GM19397 (cell line): ENCODE measurements around the gene KANK2.

Experiments used
- ATAC-seq: cut with Tn5 transposase; IDR thresholded peaks from one replicate; pipeline ENCODE4 v1.9.1; 2021; ENCODE audit warnings: mild to moderate bottlenecking, moderate library complexity; ENCODE audit not compliant: unreplicated experiment

The KANK2 gene

GRCh38 chr19:11197291-11198174, at the start of gene KANK2:
TSS of gene KANK2 (minus strand) at chr19:11197545. CDS start at chr19:11194511, 3,034 bp downstream.
- ATAC-seq: peak; percentile 64

DNA sequence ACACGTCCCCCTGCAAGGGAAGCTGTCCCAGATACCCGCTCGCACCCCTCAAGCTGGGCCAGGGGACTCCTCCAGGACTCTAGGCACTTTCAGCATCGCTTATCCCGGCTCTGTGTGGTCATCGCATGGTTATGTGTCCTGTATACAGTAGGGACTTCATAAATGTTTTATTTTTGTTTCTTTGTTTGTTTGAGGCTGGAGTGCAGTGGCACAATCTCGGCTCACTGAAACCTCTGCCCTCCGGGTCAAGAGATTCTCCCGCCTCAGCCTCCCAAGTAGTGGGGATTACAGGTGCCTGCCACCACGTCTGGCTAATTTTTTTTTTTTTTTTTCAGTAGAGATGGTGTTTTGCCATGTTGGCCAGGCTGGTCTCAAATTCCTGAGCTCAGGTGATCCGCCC, 49.6 kb upstream of the KANK2 start:
- ATAC-seq: no peak

DNA sequence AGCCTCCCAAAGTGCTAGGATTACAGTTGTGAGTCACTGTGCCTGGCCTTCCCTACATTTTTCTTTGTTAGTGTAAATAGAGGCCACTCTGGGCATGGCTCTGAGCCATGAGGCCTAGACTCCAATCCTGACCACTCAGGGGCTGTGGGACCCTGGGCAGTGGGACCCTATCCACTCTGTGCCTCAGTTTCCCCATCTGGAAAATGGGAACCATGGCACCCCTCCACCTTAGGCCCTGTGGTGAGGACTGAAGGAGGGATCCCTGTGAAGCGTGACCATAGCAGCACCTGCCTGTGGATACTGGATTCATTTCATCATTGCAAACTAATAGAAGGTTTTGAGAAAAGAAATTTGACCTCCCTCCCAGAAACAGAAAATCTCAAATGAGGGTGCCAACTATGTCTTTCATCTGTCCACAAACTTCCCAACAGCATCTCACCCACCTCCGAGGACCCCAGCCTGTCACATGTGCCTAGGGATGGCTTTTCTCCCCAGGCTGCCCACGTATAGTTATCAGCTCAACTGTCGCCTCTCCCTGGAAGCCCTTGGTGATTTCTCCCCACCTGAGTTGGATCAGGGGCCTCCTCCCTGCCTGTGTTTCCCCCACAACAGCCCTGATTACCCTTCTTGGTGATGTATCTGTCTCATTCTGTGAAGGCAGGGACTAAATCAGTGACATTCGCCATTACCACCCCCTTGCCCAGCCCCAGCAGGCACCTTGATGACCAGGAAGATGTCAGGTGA, 47.7 kb upstream of the KANK2 start:
- no peak for ATAC-seq

GRCh38 chr19:11243798-11244169, 46.4 kb upstream of the KANK2 start:
- no peak for ATAC-seq

DNA sequence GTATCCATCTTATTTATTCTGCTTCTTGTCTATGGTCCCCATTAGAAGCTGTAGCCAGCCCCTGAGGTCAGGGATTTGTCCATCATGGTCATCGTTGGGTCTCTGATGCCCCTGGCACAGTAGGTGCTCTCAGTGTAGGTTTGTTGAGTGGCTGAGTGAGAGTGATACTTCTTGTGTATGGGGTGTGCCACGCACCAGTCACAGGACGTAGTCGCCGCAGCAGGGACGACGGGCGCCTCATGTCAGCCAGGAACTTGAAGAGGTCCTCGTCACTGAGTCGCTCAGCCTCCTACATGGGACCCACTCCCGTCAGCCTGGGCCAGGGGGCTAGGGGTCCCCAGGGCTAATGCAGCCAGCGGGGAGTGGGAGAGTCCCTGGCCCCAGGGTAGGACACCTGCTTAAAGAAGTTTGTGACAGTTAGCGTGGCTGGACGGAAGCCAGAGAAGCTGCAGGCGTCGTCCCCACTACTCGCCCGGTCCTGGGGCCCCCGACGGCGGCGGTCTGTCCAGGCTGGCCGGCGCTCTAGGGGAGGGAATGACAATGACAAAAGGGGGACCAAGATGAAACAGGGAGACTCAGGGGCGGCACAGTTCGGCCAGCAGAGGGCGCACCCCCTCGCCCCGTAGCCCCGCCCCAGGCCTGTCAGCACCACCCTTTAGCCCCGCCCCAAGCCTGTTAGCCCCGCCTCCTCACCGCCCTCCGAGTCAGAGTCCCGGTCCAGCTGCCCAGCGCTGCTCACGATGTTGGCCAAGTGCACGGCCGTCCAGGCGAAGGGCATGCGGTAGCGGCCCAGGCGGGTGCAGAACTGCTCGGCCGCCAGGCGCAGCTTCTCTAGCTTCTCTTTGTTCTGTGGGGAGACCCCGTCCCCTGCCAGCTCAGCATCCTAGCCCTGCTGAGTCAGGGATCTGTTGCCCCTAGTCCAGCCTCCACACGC, 45.8 kb upstream of the KANK2 start:
- ATAC-seq: peak; percentile 58

- ATAC-seq: no peak
Observed at GRCh38 chr19:11242025-11242424, 44.7 kb upstream of the KANK2 start.

DNA sequence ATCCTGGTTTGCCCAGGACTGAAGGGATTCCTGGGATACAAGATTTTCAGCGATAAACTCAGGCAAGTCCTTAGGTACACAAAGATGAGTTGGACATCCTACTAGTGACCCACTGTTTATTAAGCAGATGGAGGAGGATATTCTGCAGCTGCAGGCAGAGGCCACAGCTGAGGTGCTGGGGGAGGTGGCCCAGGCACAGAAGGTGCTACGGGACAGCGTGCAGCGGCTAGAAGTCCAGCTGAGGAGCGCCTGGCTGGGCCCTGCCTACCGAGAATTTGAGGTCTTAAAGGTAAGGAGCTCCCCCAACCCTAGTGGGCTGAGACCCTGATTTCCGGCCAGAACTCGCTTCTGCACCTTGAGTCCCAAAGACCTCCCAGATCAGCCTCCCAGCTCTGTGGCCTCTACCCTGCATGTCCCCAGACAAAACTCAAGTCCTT, 42.7 kb upstream of the KANK2 start:
- ATAC-seq: no peak

- no peak for ATAC-seq
Observed at GRCh38 chr19:11239377-11240000, 42.1 kb upstream of the KANK2 start, which contains the start of gene ANGPTL8. TSS of gene ANGPTL8 (plus strand) at chr19:11239619. CDS start at chr19:11239638, 19 bp downstream.

DNA sequence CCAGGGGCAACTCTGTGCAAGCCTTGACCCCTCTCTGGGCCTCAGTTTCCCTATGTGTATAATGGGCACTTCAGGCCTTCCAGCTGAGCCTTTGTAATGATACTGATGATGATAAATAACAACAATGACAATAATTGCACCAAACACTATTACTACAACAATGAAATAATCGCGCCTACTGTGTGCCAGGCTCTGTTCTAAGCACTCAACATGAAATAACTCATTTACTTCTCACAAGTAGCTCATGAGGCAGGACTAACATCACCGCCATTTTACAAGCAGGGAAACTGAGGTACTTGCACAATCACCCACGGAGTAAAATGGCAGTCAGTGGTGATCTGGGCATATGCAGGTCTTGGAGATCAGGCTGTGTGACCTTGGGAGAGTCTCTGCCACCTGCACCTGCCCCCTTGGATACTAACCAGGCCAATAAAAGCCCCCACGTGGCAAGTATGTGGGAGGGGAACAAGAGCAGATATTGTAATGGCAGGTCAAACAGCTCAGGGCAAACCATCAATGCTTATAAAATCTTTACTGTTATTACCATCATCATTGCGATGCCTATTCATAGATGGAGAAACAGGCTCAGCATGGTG, 41.5 kb upstream of the KANK2 start:
- ATAC-seq: no peak

- ATAC-seq: no peak
Observed at GRCh38 chr19:11238041-11238440, 40.7 kb upstream of the KANK2 start.

DNA sequence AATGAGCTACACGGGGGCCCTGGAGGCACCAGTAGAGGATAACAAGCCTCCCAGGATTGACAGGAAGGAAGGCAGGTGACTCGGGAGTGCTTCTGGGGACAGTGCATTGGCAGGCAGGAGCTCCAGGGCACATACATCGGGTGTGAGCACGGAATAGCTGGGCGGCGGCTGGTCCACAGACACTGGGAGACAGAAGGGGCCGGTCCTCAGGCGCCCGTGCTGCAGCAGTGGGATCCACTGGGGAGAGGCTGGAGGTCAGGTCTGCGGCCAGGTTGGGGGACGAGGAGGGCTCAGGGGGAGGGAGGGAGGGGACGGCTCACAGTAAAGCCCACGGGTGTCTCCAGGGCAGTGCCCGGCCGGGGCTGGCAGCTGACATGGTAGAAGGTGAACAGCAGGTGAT, 40.0 kb upstream of the KANK2 start:
- ATAC-seq: no peak

DNA sequence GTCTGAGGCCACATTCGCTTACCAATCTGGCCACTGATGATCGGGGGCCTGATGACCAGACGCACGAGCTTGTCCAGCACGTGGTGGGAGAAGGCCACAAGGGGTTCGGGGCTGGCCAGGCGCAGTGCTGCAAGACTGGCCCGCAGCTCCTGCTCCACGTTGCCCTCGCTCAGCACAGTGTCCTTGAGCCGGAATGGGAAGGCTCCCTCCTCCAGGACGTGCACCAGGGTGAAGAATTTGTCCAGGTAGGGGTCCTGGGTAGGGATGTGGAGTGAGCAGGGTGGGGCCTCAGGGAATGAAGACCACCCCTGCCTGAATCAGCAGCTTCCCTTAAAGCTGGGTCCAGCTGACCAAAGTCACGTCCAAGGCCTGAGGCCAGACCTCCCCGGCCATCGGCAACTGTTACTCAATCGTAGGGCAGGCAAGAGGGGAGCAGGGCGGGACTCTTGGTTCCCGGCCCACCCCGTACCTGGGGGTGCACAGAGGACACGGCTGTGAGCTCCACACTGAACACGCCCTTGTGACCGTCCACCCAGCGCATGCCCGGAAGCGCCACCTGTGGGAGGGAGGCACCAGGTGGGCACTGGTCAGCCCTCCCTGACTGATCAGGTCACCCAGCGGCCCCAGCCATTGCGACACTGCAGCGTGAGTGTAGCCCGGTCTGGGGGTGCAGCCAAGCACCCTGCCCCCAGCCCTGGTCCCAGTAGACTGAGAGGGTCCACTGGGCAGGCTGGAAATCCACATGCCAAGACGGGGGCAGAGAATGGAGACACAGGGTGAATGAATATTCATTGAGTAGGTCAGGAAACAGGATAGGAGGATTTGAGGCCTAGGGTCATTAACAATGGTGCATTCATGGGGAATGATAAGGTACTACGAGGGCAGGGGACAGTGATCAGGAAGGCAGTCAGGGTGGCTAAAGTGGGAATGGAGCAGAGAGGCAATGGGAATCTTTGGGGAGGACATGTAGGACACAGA, 39.3 kb upstream of the KANK2 start:
- ATAC-seq: no peak

- ATAC-seq: no peak
Observed at GRCh38 chr19:11234486-11235075, 37.2 kb upstream of the KANK2 start.

- no peak for ATAC-seq
Observed at GRCh38 chr19:11233073-11233472, 35.7 kb upstream of the KANK2 start.

DNA sequence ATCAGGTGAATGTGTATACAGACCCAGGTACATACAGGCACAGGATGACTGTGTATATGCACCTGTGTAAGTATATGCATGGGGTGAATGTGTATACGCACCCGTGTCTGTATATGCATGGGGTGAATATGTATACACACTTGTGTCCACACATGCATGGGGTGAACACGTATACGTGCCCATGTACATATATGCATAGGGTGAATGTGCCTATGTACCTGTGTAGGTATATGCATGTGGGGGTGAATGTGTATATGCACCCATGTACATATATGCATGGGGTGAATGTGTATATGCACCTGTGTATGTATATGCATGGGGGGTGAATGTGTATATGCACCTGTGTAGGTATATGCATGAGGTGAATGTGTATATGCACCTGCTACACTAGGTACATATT, 35.2 kb upstream of the KANK2 start:
- no peak for ATAC-seq

DNA sequence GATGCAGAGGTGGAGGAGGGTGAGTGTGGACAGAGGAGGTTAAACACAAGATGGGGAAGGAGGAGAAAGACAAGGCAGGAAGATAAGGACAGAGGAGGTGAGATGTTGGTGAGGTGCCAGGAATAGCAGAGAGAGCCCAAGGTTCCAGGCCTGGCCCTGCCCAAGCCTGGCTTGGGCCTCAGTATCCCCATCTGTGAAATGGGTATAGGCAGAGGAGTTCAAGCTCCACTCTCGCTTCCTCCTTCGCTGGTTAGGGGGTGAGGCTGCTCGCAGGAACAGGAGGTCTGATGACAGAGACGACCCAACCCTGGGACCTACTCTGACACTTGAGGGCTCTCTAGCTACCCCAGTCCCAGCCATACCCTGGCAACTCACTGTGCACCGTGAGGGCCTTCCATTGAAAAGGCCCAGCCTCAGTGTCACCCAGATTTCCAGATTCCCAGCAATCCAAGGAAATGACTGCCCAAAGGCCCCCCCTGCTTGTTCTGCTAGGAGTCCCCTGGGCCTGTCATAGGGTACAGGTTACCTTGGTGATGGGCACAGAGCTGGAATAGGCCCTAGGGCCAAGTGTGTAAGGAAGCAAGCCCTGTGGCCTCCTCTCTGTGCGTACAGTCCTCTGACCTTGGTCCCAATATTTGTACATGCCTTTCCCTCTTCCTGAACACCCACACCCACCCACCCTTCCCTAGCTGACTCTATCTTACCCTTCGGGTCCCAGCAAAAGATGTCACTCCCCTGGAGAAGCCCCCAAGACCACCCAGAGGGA, 33.5 kb upstream of the KANK2 start:
- ATAC-seq: no peak

- no peak for ATAC-seq
Observed at GRCh38 chr19:11227195-11227886, 30.0 kb upstream of the KANK2 start.
